AG04449 (cell line): ENCODE data around the gene GPR3.

Experiments used
- CTCF ChIA-PET: fragments of 350-600 bp; formaldehyde crosslinking; extraction: SDS; loops from one replicate; lab custom pipeline; 2021; ENCODE audit warnings: antibody characterized with exemption; lab: Yijun Ruan, JAX
- POLR2A ChIA-PET: fragments of 400-600, 350-600 bp; formaldehyde crosslinking; extraction: SDS; loops from one replicate; lab custom pipeline; 2020; ENCODE audit warnings: antibody characterized with exemption, inconsistent platforms; lab: Yijun Ruan, JAX
- DNase-seq: peaks from one replicate; pipeline ENCODE4 v3.0.0-alpha.2; 2010; ENCODE audit warnings: low read depth, low spot score
- H3K4me3 ChIP-seq: 2 replicates; pipeline ENCODE4 v1.5.1; 2011; ENCODE audit warnings: low read depth, mild to moderate bottlenecking, control low read depth, low read length
- TF ChIP-seq, protein P1 (sequence below): IDR thresholded peaks from one replicate; pipeline ENCODE4 v1.5.1; 2011; ENCODE audit warnings: mild to moderate bottlenecking, moderate library complexity, low read length, control low read depth, inconsistent platforms; ENCODE audit not compliant: insufficient read depth; ENCODE audit errors: missing control alignments

The GPR3 gene

GRCh38 chr1:27353166-27353565 is 39.3 kb upstream of the GPR3 start:
- H3K4me3 ChIP-seq: no peak overlapping the region
- TF ChIP-seq, protein P1, sequence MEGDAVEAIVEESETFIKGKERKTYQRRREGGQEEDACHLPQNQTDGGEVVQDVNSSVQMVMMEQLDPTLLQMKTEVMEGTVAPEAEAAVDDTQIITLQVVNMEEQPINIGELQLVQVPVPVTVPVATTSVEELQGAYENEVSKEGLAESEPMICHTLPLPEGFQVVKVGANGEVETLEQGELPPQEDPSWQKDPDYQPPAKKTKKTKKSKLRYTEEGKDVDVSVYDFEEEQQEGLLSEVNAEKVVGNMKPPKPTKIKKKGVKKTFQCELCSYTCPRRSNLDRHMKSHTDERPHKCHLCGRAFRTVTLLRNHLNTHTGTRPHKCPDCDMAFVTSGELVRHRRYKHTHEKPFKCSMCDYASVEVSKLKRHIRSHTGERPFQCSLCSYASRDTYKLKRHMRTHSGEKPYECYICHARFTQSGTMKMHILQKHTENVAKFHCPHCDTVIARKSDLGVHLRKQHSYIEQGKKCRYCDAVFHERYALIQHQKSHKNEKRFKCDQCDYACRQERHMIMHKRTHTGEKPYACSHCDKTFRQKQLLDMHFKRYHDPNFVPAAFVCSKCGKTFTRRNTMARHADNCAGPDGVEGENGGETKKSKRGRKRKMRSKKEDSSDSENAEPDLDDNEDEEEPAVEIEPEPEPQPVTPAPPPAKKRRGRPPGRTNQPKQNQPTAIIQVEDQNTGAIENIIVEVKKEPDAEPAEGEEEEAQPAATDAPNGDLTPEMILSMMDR: no peak
- no peak for DNase-seq
- ChIA-PET CTCF (interaction anchor here (1.6 to 12.1 kb wide), 4 partner anchors 13 to 251 kb away, joined by 3 to 187 read pairs (median 92); partner anchors contain the start of gene MAP3K6), POLR2A (interaction anchor here (0.9 to 1.4 kb wide), 2 partner anchors 12 to 15 kb away, joined by 3 read pairs; no protein-coding TSS in a partner anchor)

GRCh38 chr1:27353629-27354028 is 38.8 kb upstream of the GPR3 start:
- CTCF ChIA-PET: interaction anchor here (1.6 to 12.1 kb wide), 4 partner anchors 12 to 251 kb away, joined by 3 to 187 read pairs (median 92); partner anchors contain the start of gene MAP3K6

GRCh38 chr1:27355683-27356082 is 36.7 kb upstream of the GPR3 start:
- DNase-seq: no peak
- H3K4me3 ChIP-seq: no peak overlapping the region
- TF ChIP-seq, protein P1: no peak
- ChIA-PET CTCF (interaction anchor here (0.9 to 12.1 kb wide), 8 partner anchors 10 to 319 kb away, joined by 3 to 187 read pairs (median 71); partner anchors contain the start of genes AHDC1, MAP3K6 and SYTL1), POLR2A (interaction anchor here (0.5 to 1.1 kb wide), 2 partner anchors 10 to 56 kb away, joined by 3 read pairs; no protein-coding TSS in a partner anchor)

More at GRCh38 chr1:27353629-27354028, 38.8 kb upstream of the GPR3 start:
- no peak for DNase-seq
- H3K4me3 ChIP-seq: no peak overlapping the region
- POLR2A ChIA-PET: interaction anchor here (0.9 to 1.4 kb wide), 2 partner anchors 12 to 15 kb away, joined by 3 read pairs; no protein-coding TSS in a partner anchor
- TF ChIP-seq, protein P1: no peak

- TF ChIP-seq, protein P1: no peak
- no peak overlapping the region for H3K4me3 ChIP-seq
- DNase-seq: no peak
- POLR2A ChIA-PET: interaction anchor here (1.1 kb wide), 1 partner anchor 9 kb away, joined by 3 read pairs; no protein-coding TSS in a partner anchor
- CTCF ChIA-PET: interaction anchor here (3.7 to 12.1 kb wide), 7 partner anchors 10 to 250 kb away, joined by 18 to 187 read pairs (median 89); partner anchors contain the start of genes AHDC1, MAP3K6 and SYTL1
Measured at GRCh38 chr1:27356277-27356618, 36.2 kb upstream of the GPR3 start.

DNA sequence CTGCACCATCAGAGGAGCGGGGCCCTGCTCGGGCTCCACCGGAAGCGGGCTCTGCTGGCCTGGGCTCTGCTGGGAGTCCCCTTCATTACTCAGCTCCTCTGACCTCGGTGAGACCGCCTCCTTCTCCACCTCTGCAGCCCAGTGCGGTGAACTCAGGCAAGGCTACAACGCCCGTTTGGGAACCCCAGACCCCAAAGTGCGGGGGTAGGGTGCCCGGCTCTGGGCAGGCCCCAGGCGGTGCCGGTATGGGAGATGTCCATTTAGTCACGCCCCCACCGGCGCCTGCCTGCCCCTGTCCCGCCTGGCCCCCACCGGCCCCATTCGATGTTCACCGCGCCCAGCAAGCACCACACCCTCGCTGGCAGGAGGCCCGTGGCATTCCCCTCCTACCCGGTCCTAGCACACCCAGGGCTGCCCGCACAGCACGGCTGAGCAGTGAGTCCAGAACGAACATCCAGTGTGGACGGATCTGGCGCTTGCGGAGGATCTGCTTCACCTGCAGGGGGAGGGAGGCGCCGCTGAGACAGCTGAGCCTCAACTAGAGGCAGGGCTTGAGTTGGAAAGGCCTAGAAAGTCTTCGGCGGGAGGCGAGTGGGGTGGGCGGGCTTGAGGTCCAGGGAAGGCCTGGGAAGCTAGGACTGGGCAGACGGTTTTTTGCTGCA is 35.7 kb upstream of the GPR3 start:
- ChIA-PET POLR2A (interaction anchor here (1.1 kb wide), 1 partner anchor 9 kb away, joined by 3 read pairs; no protein-coding TSS in a partner anchor), CTCF (interaction anchor here (0.5 to 12.1 kb wide), 29 partner anchors 8 to 313 kb away, joined by 3 to 187 read pairs (median 8); partner anchors contain the start of genes AHDC1, CD164L2, FCN3 and MAP3K6)
- H3K4me3 ChIP-seq: no peak overlapping the region

More for the DNA sequence above, 35.7 kb upstream of the GPR3 start:
- TF ChIP-seq, protein P1: no peak
- DNase-seq: no peak
